ENCODE data around the gene SPATA13. TPM values are rescaled to one million over a fixed set of nuclear protein-coding genes. Genes with fewer than 3 reads are reported as not detected.

The SPATA13 gene
- 10 to 100 TPM in 2 of 3 donors, 1 to 10 TPM in 1; 6.6 to 84.7 (median 58.7) TPM for total RNA-seq

DNA sequence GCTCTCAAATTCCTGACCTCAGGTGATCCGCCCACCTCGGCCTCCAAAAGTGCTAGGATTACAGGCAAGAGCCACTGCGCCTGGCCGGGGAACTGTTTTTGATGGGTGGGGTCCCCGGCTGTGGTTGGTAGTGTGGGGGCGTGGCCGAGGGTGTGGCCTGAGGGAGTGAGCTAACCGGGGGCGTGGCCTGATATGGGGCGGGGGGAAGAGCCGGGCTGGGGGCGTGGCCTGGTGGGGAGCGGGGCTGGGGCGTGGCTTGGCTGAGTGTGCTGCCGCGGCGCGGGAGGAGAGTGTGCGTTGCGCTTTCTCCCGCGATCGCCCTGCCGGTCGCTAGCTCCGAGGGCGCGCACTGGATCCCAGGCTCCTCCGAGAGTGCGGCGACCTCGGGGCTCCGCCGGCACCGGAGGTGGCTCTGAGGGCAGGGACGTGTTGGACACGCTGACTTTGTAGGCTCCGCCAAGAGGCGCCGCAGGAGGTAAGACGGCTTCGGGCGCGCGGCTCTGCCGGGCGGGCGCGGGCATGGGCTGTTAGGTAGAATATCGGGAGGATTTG, at the start of gene SPATA13:
Gene SPATA13 (plus strand): TSS at position 263 of the 552 bp plus-strand sequence. CDS start 62,210 bp downstream, outside the sequence.
- intact Hi-C loops (cut with DNase I; ENCODE audit: low total_unique reads): no loop called here
- peak; percentile 85 to 96 for DNase-seq (ENCODE audit: low spot score in 2 of 2)
- H3K4me1 ChIP-seq: peaks cover 0 to 7% of the 10 kb centered on the region in 2 donors

DNA sequence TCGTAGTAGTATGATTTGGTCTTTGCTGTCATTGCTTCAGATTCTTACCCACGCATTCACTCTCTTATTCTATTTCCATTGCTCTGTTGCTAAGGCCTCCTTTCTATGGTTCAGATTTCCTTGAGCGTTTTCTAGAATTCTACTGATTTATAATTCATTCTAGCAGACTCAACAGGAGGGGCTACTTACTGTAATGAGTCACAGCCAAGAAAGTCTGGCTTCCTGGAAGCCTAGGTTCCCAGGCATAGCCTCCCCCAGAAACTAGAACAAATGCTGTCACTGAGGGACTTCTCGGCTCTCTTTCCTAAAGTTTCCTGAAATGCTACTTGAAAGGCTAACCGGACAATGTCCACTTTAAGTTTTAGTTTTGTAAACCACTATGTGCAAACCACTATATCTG, 47.7 kb upstream of the SPATA13 start:
- intact Hi-C loops (cut with DNase I; ENCODE audit: low total_unique reads): no loop called here
- DNase-seq (ENCODE audit: low spot score in 2 of 2): no peak
- H3K27ac ChIP-seq: no peak overlapping the region
- no peaks in the 10 kb centered on the region for H3K9me3 ChIP-seq
- no peak overlapping the region for H3K4me3 ChIP-seq
- TF ChIP-seq, protein P1, sequence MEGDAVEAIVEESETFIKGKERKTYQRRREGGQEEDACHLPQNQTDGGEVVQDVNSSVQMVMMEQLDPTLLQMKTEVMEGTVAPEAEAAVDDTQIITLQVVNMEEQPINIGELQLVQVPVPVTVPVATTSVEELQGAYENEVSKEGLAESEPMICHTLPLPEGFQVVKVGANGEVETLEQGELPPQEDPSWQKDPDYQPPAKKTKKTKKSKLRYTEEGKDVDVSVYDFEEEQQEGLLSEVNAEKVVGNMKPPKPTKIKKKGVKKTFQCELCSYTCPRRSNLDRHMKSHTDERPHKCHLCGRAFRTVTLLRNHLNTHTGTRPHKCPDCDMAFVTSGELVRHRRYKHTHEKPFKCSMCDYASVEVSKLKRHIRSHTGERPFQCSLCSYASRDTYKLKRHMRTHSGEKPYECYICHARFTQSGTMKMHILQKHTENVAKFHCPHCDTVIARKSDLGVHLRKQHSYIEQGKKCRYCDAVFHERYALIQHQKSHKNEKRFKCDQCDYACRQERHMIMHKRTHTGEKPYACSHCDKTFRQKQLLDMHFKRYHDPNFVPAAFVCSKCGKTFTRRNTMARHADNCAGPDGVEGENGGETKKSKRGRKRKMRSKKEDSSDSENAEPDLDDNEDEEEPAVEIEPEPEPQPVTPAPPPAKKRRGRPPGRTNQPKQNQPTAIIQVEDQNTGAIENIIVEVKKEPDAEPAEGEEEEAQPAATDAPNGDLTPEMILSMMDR (IDR thresholded peaks at IDR 0.05): no peak
- no peak for TF ChIP-seq POLR2AphosphoS5 (IDR thresholded peaks at IDR 0.05)
- no peak for TF ChIP-seq POLR2A (IDR thresholded peaks at IDR 0.05)
- H3K36me3 ChIP-seq: no peaks in the 10 kb centered on the region
- H3K4me1 ChIP-seq: no peaks in the 10 kb centered on the region
- H3K27me3 ChIP-seq: no peaks in the 10 kb centered on the region

More for the DNA sequence above, at the start of gene SPATA13:
- H3K9me3 ChIP-seq: no peaks in the 10 kb centered on the region
- TF ChIP-seq POLR2A (IDR thresholded peaks at IDR 0.05): no peak
- TF ChIP-seq POLR2AphosphoS5 (IDR thresholded peaks at IDR 0.05): peak in 2 of 3 donors; percentile 77 to 78
- TF ChIP-seq, protein P1 (IDR thresholded peaks at IDR 0.05): no peak
- no peaks in the 10 kb centered on the region for H3K27me3 ChIP-seq
- H3K4me3 ChIP-seq: peak within 1 kb of the TSS; percentile 80 to 84 (median 84)
- no peaks in the 10 kb centered on the region for H3K36me3 ChIP-seq
- peak within 1 kb of the TSS; percentile 88 to 93 for H3K27ac ChIP-seq

DNA sequence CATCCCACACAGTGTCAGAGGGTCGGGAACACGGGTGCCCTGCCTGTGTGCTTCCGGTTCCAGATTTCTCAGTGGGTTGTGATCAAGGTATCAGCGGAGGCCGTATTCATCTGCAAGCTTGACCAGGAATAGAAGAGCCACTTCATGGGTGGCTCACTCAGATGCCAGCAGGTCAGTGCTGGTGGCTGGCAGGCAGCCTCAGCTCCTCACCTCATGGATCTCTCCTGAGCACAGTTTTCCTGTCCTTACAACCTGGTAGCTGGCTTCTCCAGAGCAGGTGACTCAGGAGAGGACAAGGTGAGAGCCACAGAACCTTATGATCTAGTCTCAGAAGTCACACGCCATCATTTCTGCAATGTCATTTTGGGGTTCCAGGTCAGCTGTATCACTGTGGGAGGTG, 44.8 kb upstream of the SPATA13 start:
- intact Hi-C loops (cut with DNase I; ENCODE audit: low total_unique reads): no loop called here
- no peak overlapping the region for H3K27ac ChIP-seq
- H3K9me3 ChIP-seq: no peaks in the 10 kb centered on the region
- no peaks in the 10 kb centered on the region for H3K36me3 ChIP-seq
- no peaks in the 10 kb centered on the region for H3K27me3 ChIP-seq
- DNase-seq (ENCODE audit: low spot score in 2 of 2): no peak
- no peaks in the 10 kb centered on the region for H3K4me1 ChIP-seq
- no peak for TF ChIP-seq POLR2A (IDR thresholded peaks at IDR 0.05)
- TF ChIP-seq POLR2AphosphoS5 (IDR thresholded peaks at IDR 0.05): no peak
- TF ChIP-seq, protein P1 (IDR thresholded peaks at IDR 0.05): no peak
- no peak overlapping the region for H3K4me3 ChIP-seq

DNA sequence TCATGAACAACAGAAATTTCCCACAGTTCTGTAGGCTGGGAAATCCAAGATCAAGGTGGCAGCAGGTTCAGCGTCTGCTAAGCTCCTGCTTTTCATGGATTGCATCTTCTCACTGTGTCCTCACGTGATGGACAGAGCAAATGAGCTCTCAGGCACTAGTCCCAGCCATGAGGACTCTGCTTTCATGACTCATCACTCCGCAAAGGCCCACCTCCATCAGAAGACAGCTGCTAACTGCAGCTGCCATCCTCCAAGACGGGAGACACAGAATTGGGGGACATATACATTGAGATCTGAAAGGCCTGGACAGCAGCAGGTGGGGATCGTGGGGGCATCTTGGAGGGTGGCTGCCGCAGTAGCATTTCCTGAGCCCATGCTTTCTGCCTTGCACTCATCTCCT, 44.4 kb upstream of the SPATA13 start:
- no peak overlapping the region for H3K27ac ChIP-seq
- no peak for DNase-seq (ENCODE audit: low spot score in 2 of 2)
- intact Hi-C loops (cut with DNase I; ENCODE audit: low total_unique reads): no loop called here
- TF ChIP-seq POLR2A (IDR thresholded peaks at IDR 0.05): no peak
- no peak overlapping the region for H3K4me3 ChIP-seq
- H3K36me3 ChIP-seq: no peaks in the 10 kb centered on the region
- no peaks in the 10 kb centered on the region for H3K4me1 ChIP-seq
- H3K27me3 ChIP-seq: no peaks in the 10 kb centered on the region
- no peaks in the 10 kb centered on the region for H3K9me3 ChIP-seq

DNA sequence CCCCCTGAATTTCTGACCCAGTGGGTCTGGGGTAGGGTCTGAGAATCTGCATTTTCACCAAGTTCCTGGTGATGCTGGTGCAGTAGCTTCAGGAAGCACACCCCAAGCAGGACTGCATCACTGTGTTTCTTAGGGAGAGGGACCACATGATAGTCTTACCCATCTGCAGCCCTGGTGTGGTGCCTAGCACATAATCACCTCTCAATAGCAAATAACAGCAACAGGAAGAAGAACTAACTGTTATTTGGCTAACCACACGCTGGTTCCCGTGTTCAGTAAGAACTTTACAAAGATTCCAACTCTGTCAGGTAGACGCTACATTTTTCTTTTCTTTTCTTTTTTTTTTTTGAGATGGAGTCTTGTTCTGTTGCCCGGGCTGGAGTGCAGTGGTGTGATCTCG, 41.9 kb upstream of the SPATA13 start:
- Histone ChIP-seq H3K4me3 (no peak overlapping the region), H3K36me3 (no peaks in the 10 kb centered on the region), H3K4me1 (no peaks in the 10 kb centered on the region), H3K27ac (no peak overlapping the region), H3K9me3 (no peaks in the 10 kb centered on the region), H3K27me3 (no peaks in the 10 kb centered on the region)
- intact Hi-C loops (cut with DNase I; ENCODE audit: low total_unique reads): no loop called here
- no peak for DNase-seq (ENCODE audit: low spot score in 2 of 2)
- TF ChIP-seq POLR2AphosphoS5 (IDR thresholded peaks at IDR 0.05): no peak
- TF ChIP-seq, protein P1 (IDR thresholded peaks at IDR 0.05): no peak
- no peak for TF ChIP-seq POLR2A (IDR thresholded peaks at IDR 0.05)
